HL-60/S4 treated with phorbol 12-myristate 13-acetate at 8.2 ng/mL for 4 days and 3 days (cell line): ENCODE results near the gene PSMA6.

Experiments
- in situ Hi-C: fragments of 300-500 bp; cut with MboI; formaldehyde crosslinking; loops from 2 replicates; pipeline ENCODE4 v1.15.0; 2022; ENCODE audit warnings: low sequenced_read_pairs

The PSMA6 gene

DNA sequence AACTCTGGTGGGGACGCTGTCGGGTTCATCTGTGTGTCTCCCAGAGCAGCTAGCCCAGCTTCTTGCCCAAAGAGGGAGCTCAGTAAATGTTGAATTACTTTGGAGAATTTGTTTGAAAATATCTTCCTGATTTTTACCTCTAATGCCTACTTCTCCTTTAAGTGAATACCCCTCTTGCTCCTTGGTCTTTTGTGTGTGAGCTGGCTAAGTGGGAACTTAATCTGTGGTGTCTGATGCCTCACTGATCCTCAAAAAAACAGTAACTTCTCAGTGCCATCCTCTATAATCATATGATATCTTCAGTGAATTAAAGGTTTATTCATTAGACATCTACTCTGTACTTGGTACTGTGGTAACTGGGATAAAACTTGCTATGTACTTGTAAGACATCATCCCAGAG, 7.7 kb upstream of the PSMA6 start:
- in situ Hi-C loops, result no loop called here

DNA sequence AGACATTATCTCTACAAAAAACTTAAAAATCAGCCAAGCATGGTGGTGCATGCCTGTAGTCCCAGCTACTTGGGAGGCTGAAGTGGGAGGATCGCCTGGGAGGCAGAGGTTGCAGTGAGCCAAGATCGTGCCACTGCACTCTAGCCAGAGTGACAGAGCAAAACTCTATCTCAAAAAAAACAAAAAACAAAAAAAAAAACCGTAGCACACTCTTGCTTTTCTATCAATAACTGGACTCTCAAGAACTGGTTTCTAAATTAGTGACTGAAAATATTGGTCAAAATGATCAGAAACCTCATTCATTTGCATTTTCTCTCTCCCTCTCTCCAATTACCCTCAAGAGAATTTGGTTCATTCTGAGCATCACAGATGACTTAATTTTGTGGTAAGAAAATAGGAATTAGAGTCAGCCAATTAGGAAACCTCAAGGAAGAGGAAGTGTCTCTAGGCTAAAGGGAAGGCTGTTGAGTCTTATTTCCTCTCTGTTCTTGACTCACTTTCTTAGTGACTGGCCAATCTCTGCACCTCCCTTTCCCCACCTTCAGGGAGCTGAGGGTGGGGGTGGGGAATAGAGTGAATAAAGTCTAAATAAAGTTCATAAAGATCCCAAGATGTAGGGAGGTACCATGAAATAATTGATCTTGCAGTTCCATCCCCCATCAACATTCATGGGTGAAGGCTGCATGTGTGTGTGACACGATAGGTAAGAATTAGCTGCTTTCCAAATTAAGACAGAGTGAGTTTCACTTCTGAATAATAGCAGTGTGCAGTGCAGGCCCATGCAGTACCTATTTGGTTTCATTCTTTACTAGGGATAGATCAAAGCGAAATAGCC, 6.8 kb upstream of the PSMA6 start:
- in situ Hi-C loops, result no loop called here

DNA sequence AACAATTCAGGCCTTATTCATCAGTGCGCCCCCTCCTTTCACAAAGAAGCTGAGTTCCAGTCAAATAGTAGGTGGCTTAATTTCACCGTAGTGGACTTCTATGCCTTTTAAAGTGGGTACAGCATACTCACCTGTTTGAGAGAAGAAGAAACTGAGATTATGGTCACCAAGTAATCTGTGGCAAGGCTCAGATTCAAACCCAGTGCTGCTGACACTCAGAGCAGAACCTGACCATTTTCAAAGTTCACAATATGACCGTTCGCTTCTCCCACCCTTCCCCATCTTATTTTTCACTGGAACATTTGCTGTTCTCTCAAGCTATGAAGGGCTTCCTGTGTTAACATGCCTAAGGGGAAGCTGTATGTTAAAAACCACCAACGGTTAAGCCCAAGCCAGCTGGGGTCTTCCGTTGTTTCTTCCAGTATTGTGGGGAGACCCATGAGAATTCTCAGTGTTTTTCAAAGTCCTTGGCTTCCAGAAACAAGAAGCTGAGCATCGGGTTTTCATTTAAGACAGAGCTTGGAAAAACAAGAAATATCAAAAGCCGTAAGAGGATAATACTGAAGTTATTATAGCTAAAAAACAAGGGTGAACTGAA, 6.1 kb upstream of the PSMA6 start:
- in situ Hi-C loops, result no loop called here

DNA sequence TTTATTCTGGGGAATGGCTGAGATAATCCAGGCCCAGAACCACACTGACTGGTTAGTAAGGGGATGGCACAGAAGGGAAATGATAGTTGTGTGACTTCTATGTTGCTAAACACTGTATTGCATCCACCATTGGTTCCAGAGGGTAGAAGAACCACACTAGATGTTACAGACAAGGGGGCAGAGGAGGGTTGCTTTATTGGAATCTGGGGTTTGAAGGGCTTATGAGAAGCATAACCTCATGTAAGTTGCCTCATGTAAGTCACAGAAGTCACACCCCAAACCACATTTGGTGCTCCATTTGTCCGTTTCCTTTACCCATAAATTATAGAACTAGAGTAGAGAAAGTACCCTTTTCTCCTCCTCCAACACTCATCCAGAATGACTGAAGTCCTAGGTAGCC, 5.5 kb upstream of the PSMA6 start:
- in situ Hi-C loops, result no loop called here

DNA sequence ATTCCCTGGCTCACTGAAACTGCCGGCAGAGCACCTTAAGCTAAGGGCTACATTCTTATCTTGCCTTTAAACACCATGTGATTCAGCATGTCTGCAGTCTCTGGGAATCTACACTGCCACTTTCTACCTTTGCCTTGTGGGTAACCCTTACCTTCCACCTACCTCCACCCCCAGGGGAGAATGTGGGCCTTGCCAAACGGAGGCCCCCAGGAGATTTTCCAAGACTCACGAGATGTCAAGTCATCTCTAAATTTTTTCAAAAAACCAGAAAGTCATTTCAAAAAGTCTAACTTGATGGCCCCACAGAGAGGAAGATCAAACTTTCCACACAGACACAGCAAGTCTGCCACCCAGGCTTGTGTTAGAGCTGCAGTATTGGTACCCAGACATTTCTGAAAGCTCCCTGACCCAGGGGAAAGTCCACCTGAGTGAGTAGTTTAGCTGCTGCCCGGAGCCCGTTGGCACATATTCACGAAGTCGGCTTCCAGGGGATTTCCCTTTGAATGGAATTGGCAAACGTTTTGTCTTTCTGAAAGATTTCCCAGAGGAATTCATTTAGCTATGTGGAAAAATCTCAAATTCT, 4.7 kb upstream of the PSMA6 start:
- in situ Hi-C loops, result no loop called here

GRCh38 chr14:35289623-35290022, 2.6 kb upstream of the PSMA6 start:
- in situ Hi-C loops, result no loop called here

GRCh38 chr14:35292770-35293561, 784 bp downstream of the PSMA6 start:
- in situ Hi-C loops, result no loop called here

GRCh38 chr14:35295845-35296161, 3.6 kb downstream of the PSMA6 start:
- in situ Hi-C loops, result no loop called here

DNA sequence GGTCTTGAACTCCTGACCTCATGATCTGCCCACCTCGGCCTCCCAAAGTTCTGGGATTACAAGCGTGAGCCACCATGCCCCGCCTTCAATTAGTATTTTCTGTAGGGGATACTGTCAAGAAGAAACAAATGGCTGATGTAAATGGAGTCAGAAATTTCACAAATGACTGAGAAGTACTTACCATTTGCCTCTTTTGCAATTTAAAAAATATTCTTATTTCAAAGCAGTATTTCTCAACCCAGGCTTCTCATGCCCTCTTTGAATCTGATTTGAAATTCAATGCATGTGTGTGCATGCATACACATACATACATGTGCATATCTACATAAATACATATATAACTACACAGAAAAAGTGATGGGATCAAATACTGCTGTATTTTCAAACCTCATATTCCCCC, 4.4 kb downstream of the PSMA6 start:
- in situ Hi-C loops, result no loop called here

DNA sequence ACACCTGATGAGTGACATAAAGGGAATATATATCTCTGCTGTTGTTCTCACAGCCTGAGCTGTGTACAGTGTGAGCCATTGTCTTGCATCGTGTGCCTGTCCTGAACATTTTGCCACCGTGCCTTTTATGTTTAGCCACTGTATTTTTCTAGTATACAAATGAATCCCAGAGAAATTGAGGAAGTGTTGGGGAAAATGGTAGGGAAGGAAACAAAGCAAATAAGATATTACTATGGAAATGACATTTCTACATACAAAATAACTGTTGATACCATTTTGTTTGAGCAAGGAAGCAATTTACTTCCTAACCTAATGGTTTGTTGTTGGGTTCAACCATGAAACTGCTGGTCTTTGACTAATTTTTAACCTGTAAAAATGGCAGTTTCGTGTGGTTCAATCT, 5.5 kb downstream of the PSMA6 start:
- in situ Hi-C loops, result no loop called here

DNA sequence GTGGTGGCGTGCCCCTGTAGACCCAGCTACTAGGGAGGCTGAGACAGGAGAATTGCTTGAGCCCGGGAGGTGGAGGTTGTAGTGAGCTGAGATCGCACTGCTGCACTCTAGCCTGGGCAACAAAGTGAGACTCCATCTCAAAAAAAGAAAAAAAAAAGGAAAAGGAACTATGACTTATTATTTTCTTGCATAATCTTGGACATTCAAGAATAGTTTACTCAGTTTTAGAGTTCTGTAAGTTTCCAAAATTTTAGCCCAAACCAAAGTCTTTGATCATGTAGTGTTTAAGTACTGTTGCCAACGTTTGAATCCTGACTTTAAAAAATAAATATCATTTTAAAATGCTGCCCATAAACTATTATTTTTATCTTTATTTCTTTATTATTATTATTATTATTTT, 6.2 kb downstream of the PSMA6 start:
- in situ Hi-C loops, result no loop called here

- in situ Hi-C loops, result loop anchor here (10.0 kb wide), 1 partner anchor 95 kb away; no protein-coding TSS in a partner anchor
Measured at GRCh38 chr14:35299708-35300107, 7.5 kb downstream of the PSMA6 start.

DNA sequence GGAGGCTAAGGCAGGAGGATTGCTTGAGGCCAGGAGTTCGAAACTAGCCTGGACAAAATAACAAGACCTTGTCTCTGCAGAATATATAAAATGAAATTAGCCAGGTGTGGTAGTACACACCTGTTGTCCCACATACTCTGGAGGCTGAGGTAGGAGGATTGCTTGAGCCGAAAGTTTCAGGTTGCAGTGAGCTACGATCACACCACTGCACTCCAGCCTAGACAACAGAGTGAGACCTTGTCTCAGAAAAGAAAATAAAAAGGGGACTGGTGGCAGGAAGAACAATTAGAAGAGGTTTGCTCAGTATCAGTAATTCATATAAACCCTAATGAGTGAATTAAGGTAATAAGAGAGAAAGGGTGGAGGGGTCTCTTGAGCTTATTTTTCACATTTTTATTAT, 8.0 kb downstream of the PSMA6 start:
- in situ Hi-C loops, result loop anchor here (10.0 kb wide), 1 partner anchor 95 kb away; no protein-coding TSS in a partner anchor

DNA sequence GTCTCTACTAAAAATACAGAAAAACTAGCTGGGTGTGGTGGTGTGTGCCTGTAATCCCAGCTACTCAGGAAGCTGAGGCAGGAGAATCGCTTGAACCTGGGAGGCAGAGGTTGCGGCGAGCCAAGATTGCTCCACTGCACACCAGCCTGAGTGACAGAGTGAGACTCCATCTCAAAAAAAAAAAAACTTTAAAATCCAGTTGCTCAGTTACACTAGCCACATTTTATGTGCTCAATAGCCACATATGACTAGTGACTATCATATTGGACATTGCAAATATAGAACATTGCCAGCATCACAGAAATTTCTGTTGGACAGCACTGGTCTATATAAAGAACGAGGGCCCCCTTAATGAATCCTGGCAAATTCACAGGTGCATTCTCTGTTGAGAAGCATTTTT, 9.2 kb downstream of the PSMA6 start:
- in situ Hi-C loops, result loop anchor here (10.0 kb wide), 1 partner anchor 93 kb away; no protein-coding TSS in a partner anchor

DNA sequence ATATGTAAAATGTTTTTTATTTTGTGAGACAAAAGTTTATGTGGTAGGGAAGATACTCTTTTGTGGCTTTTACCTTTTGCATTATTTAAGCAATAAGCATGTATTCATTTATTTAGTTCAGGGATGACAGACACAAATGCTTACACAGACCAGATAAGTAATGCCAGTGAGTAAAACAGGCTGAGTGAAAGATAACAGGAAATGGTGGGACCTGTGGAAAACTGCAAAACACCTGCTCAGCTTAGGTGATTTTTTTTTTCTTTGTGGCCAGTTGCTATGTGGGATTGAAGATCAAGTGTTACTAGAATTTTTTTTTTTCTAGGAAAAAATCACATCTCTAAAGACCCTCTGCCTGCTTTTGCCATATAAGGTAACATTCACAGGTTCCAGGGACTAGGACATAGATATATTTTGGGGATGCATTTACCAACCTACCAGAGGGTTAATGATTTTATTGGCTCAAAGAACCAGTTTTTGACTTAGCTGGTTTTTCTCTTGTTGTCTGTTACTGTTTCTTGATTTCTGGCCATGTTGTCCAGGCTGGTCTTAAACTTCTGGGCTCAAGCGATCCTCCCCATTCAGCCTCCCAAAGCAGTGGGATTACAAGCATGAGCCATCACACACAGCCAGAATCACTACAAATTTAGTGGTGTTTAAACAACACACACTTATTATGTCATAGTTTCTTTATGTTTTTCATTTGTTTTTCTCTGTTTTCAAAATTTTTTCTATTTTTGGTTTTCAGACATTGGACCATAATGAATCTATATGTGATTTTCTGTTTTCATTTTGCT, 9.8 kb downstream of the PSMA6 start:
- in situ Hi-C loops, result loop anchor here (10.0 kb wide), 1 partner anchor 93 kb away; no protein-coding TSS in a partner anchor

GRCh38 chr14:35303149-35303935, 11.2 kb downstream of the PSMA6 start:
- in situ Hi-C loops, result loop anchor here (10.0 kb wide), 1 partner anchor 91 kb away; no protein-coding TSS in a partner anchor

- in situ Hi-C loops, result loop anchor here (10.0 kb wide), 1 partner anchor 90 kb away; no protein-coding TSS in a partner anchor
Measured at GRCh38 chr14:35304812-35305462, 12.8 kb downstream of the PSMA6 start.

DNA sequence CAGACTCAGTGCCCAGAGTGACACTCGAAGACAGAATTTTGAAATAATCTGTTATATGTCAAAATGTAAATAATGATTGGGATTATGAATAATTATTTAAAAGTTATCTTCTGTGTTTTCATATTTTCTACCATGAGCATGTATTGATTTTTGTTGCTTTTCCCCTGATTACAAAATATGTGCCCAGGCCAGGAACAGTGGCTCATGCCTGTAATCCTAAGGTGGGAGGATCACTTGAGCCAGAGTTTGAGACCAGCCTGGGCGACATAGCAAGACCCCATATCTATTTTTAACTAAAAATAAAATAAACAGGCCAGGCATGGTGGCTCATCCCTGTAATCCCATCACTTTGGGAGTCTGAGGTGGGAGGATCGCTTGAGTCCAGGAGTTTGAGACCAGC, 13.5 kb downstream of the PSMA6 start:
- in situ Hi-C loops, result loop anchor here (10.0 kb wide), 1 partner anchor 89 kb away; no protein-coding TSS in a partner anchor

DNA sequence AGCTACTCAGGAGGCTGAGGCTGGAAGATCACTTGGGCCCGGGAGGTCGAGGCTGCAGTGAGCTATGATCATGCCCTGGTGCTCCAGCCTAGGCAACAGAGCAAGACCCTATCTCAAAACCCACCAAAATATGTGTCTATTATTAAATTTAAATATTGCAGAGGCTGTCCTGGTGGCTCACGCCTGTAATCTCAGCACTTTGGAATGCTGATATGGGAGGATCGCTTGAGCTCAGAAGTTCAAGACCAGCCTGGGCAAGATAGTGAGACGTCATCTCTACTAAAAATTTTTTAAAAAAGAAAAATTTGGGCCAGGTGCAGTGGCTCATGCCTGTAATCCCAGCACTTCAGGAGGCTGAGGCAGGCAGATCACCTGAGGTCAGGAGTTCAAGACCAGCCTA, 13.9 kb downstream of the PSMA6 start:
- in situ Hi-C loops, result loop anchor here (10.0 kb wide), 1 partner anchor 89 kb away; no protein-coding TSS in a partner anchor
